HepG2 (cell line): ENCODE measurements around the gene PCYT2. TPM values are rescaled to one million over a fixed set of nuclear protein-coding genes. Genes with fewer than 3 reads are reported as not detected.
A peak's percentile ranks its signal among the peaks of the same experiment; 100 is the strongest.

ENCODE experiments used
- AGO1 ChIP-seq: fragments of 200-400 bp; formaldehyde crosslinking; IDR thresholded peaks from 2 replicates; pipeline ENCODE4 v1.6.1; 2017; ENCODE audit warnings: mild to moderate bottlenecking, low read depth, low read length, moderate library complexity; ENCODE audit not compliant: poor library complexity, severe bottlenecking
- E2F2 ChIP-seq: sonication (generic); formaldehyde crosslinking; IDR thresholded peaks from 2 replicates; pipeline ENCODE4 v1.4.0; 2020; ENCODE audit warnings: missing genetic modification reagents, borderline replicate concordance
- JDP2 ChIP-seq: sonication (generic); formaldehyde crosslinking; IDR thresholded peaks from 2 replicates; pipeline ENCODE4 v1.8.1; 2022; ENCODE audit warnings: missing genetic modification reagents, borderline replicate concordance
- KDM1A ChIP-seq: IDR thresholded peaks from 2 replicates; pipeline ENCODE4 v1.6.1; 2016; ENCODE audit warnings: missing compliant biosample characterization
- KDM6A ChIP-seq: IDR thresholded peaks from 2 replicates; pipeline ENCODE4 v1.6.1; 2016; ENCODE audit warnings: low read depth
- NFIB ChIP-seq: sonication (generic); formaldehyde crosslinking; IDR thresholded peaks from 2 replicates; pipeline ENCODE4 v1.9.0; 2021; ENCODE audit warnings: missing genetic modification reagents, mild to moderate bottlenecking, borderline replicate concordance
- POLR2A ChIP-seq, 2 experiments: IDR thresholded peaks; 2 replicates each; pipeline ENCODE4 v1.6.1; 2011; ENCODE audit warnings: low read depth in 2 of 2, low read length in 2 of 2, mild to moderate bottlenecking in 1 of 2, moderate library complexity in 1 of 2; ENCODE audit not compliant: insufficient read depth in 1 of 2
- RAD21 ChIP-seq: fragments of 450-650 bp; formaldehyde crosslinking; IDR thresholded peaks from 2 replicates; pipeline ENCODE4 v1.5.0; 2020; ENCODE audit warnings: mild to moderate bottlenecking
- SNAPC4 ChIP-seq: sonication (generic); formaldehyde crosslinking; IDR thresholded peaks from 2 replicates; pipeline ENCODE4 v1.4.0; 2020; ENCODE audit warnings: mild to moderate bottlenecking, missing genetic modification reagents
- SRSF1 ChIP-seq: fragments of 200-400 bp; formaldehyde crosslinking; optimal IDR thresholded peaks from 2 replicates; pipeline ENCODE3; 2017; ENCODE audit warnings: mild to moderate bottlenecking, low read depth, low read length, moderate library complexity
- SUZ12 ChIP-seq: fragments of 150-350 bp; IDR thresholded peaks from 2 replicates; pipeline ENCODE4 v1.6.1; 2014; ENCODE audit warnings: low read depth, low read length
- TBX2 ChIP-seq: sonication (generic); formaldehyde crosslinking; IDR thresholded peaks from 2 replicates; pipeline ENCODE4 v1.5.0; 2020; ENCODE audit warnings: missing genetic modification reagents, mild to moderate bottlenecking, borderline replicate concordance
- ZNF160 ChIP-seq: sonication (generic); formaldehyde crosslinking; IDR thresholded peaks from 2 replicates; pipeline ENCODE4 v1.8.0; 2022; ENCODE audit warnings: mild to moderate bottlenecking, inconsistent platforms, missing genetic modification reagents
- ZNF251 ChIP-seq: sonication (generic); formaldehyde crosslinking; IDR thresholded peaks from 2 replicates; pipeline ENCODE4 v1.9.0; 2021; ENCODE audit warnings: mild to moderate bottlenecking, missing genetic modification reagents
- ZNF274 ChIP-seq: sonication (generic); formaldehyde crosslinking; IDR thresholded peaks from 2 replicates; pipeline ENCODE4 v1.5.1; 2020; ENCODE audit warnings: mild to moderate bottlenecking, missing genetic modification reagents
- ZNF367 ChIP-seq: sonication (generic); formaldehyde crosslinking; IDR thresholded peaks from 2 replicates; pipeline ENCODE4 v1.4.0; 2020; ENCODE audit warnings: missing genetic modification reagents, borderline replicate concordance
- polyA plus RNA-seq, 8 experiments: library from polyadenylated mRNA; depleted of rRNA in 3 of 8; stranded (reverse) in 7 of 8; unstranded in 1 of 8; fragments of >200 nt; fragmentation: Illumina TruSeq in 4 of 8; extraction: Trizol in 4 of 8; gene quantifications; 2 replicates each; pipeline versions ENCODE4 v1.2.1 to v1.2.3, GENCODE V29; 2011 to 2016; ENCODE audit warnings: low read depth in 4 of 8, missing spikeins in 1 of 8, mixed read lengths in 1 of 8; ENCODE audit not compliant: insufficient read depth in 1 of 8
- total RNA-seq, 5 experiments: library from RNA; depleted of rRNA; stranded (reverse); fragments of >200 nt; fragmentation: Illumina TruSeq; extraction: Trizol; gene quantifications; 2 replicates each; pipeline ENCODE4 v1.2.3, GENCODE V29; 2016; ENCODE audit warnings: low read depth in 1 of 5

PCYT2 gene
- total and polyA plus RNA-seq, 2 of the 13 experiments (the other 11 are each of a cell fraction or from before 2014, with no cell fraction given): 147 to 297 TPM

GRCh38 chr17:81899514-81900166, 11.6 kb downstream of the PCYT2 start (continued):
- no peak for TF ChIP-seq SNAPC4 (CRISPR knock-in tag)
- TF ChIP-seq ZNF367 (CRISPR knock-in tag): no peak
- TF ChIP-seq NFIB (CRISPR knock-in tag): peak; percentile 24; the same call in 1 of the 2 replicates
- no peak for TF ChIP-seq SUZ12
- TF ChIP-seq E2F2 (CRISPR knock-in tag): no peak
- peak in 1 of 2 experiments; percentile 18; a peak in 1 of 4 replicates for TF ChIP-seq POLR2A (IDR thresholded peaks at IDR 0.05; ENCODE audit: insufficient read depth in 1 of 2, low read depth in 2 of 2, low read length in 2 of 2)
- TF ChIP-seq KDM6A (CRISPR knock-in tag): no peak
- no peak for TF ChIP-seq JDP2
- TF ChIP-seq ZNF251: no peak
- TF ChIP-seq SRSF1: no peak
- TF ChIP-seq ZNF160: no peak
- no peak for TF ChIP-seq RAD21
- peak; percentile 8 for TF ChIP-seq AGO1
- TF ChIP-seq TBX2: no peak
- no peak for TF ChIP-seq KDM1A
- TF ChIP-seq ZNF274: no peak
- TF ChIP-seq, all 625 proteins: peak for 16
